C4-2B (cell line): ENCODE data around the gene DPM1.

Experiments used
- H3K27ac ChIP-seq: fragments of 450-650 bp; 2 replicates; pipeline ENCODE4 v1.5.1; 2017
- CTCF ChIP-seq: fragments of 450-650 bp; conservative IDR thresholded peaks from 2 replicates; pipeline ENCODE4 v1.5.1; 2017; ENCODE audit warnings: mild to moderate bottlenecking
- ZFX ChIP-seq: fragments of 450-650 bp; IDR thresholded peaks from 2 replicates; pipeline ENCODE4 v1.6.1; 2017

DPM1 gene

GRCh38 chr20:50932691-50933280 lies 25.5 kb downstream of the DPM1 start:
- TF ChIP-seq CTCF (no peak), ZFX (no peak)
- H3K27ac ChIP-seq, result no peak overlapping the region

GRCh38 chr20:50932016-50932485 lies 26.3 kb downstream of the DPM1 start:
- H3K27ac ChIP-seq, result peak overlapping the region; percentile 95
- TF ChIP-seq ZFX (no peak; the same call in 1 of the 2 replicates), CTCF (no peak)

- H3K27ac ChIP-seq, result peak within 1 kb of the TSS; percentile 95
- TF ChIP-seq ZFX, result peak; percentile 77
- peak; percentile 84 for TF ChIP-seq CTCF
Measured at GRCh38 chr20:50931306-50932015, 26.9 kb downstream of the DPM1 start, which contains the start of gene ADNP. ADNP (minus strand) TSS chr20:50931437; CDS start chr20:50903996, 27,441 bp downstream.

- peak overlapping the region; percentile 95 for H3K27ac ChIP-seq
- TF ChIP-seq CTCF (no peak), ZFX (no peak)
Measured at GRCh38 chr20:50930976-50931305, 27.4 kb downstream of the DPM1 start.

- TF ChIP-seq ZFX (peak; percentile 47), CTCF (no peak)
- H3K27ac ChIP-seq, result peak overlapping the region; percentile 95
Measured at GRCh38 chr20:50930139-50930975, 28.0 kb downstream of the DPM1 start.

- TF ChIP-seq ZFX (no peak), CTCF (peak; percentile 97)
- H3K27ac ChIP-seq, result peak overlapping the region; percentile 95
Measured at GRCh38 chr20:50929299-50930138, 28.8 kb downstream of the DPM1 start.
